ENCODE results near the gene SERPINE2. TPM values are rescaled to one million over a fixed set of nuclear protein-coding genes. Genes with fewer than 3 reads are reported as not detected.

The SERPINE2 gene
- total and polyA plus RNA-seq, 7 donors, result 3.6 to 31.9 (median 8.6) TPM

- TF ChIP-seq CTCF (IDR thresholded peaks at IDR 0.05) (no peak), POLR2AphosphoS5 (IDR thresholded peaks at IDR 0.05) (no peak), POLR2A (IDR thresholded peaks at IDR 0.05) (no peak), EP300 (IDR thresholded peaks at IDR 0.05) (no peak)
- Histone ChIP-seq H3K36me3 (no peaks in the 10 kb centered on the region), H3K9me3 (no peaks in the 10 kb centered on the region), H3K4me1 (peaks cover 0 to 20% (median 16%) of the 10 kb centered on the region in 4 donors), H3K4me3 (peak overlapping the region in 3 of 4 donors; percentile 51 to 59 (median 58)), H3K27ac (peak overlapping the region in 1 of 4 donors; percentile 48), H3K27me3 (peaks cover 4 to 64% (median 28%) of the 10 kb centered on the region in 3 donors)
- 5 to 8% methylated on average over 21 of the region's 21 CpGs for WGBS, 2 donors
- DNase-seq, result no peak
- intact Hi-C loops (cut with DNase I), result no loop called here
These were observed 819 bp upstream of the SERPINE2 start for GRCh38 chr2:224039770-224040440.

- Histone ChIP-seq H3K36me3 (no peaks in the 10 kb centered on the region), H3K27me3 (peaks cover 4 to 65% (median 28%) of the 10 kb centered on the region in 3 donors), H3K9me3 (no peaks in the 10 kb centered on the region), H3K4me3 (peak overlapping the region; percentile 16 to 59 (median 54)), H3K27ac (peak overlapping the region; percentile 31 to 42 (median 41)), H3K4me1 (peaks cover 0 to 20% (median 16%) of the 10 kb centered on the region in 4 donors)
- no peak for TF ChIP-seq EP300 (IDR thresholded peaks at IDR 0.05)
- no peak for TF ChIP-seq POLR2A (IDR thresholded peaks at IDR 0.05)
- no peak for TF ChIP-seq POLR2AphosphoS5 (IDR thresholded peaks at IDR 0.05)
- no peak for TF ChIP-seq CTCF (IDR thresholded peaks at IDR 0.05)
- DNase-seq, result no peak
- 0 to 1% methylated on average over 35 of the region's 35 CpGs for WGBS, 2 donors
- intact Hi-C loops (cut with DNase I), result no loop called here
These were observed 331 bp downstream of the SERPINE2 start for GRCh38 chr2:224038830-224039079.

GRCh38 chr2:224038049-224038829, 847 bp downstream of the SERPINE2 start:
- H3K9me3 ChIP-seq, result no peaks in the 10 kb centered on the region
- peaks cover 0 to 20% (median 16%) of the 10 kb centered on the region in 4 donors for H3K4me1 ChIP-seq
- peaks cover 4 to 65% (median 28%) of the 10 kb centered on the region in 3 donors for H3K27me3 ChIP-seq
- intact Hi-C loops (cut with DNase I), result no loop called here
- no peaks in the 10 kb centered on the region for H3K36me3 ChIP-seq
- TF ChIP-seq POLR2A (IDR thresholded peaks at IDR 0.05) (no peak), EP300 (IDR thresholded peaks at IDR 0.05) (no peak), CTCF (IDR thresholded peaks at IDR 0.05) (no peak), POLR2AphosphoS5 (IDR thresholded peaks at IDR 0.05) (no peak)
- H3K4me3 ChIP-seq, result peak overlapping the region; percentile 16 to 59 (median 54)
- WGBS, 2 donors, result 1 to 2% methylated on average over 36 of the region's 36 CpGs
- peak overlapping the region; percentile 31 to 42 (median 41) for H3K27ac ChIP-seq
- DNase-seq, result no peak

GRCh38 chr2:224036731-224037361, 2.2 kb downstream of the SERPINE2 start:
- WGBS, 2 donors, result 80 to 90% methylated on average over 6 of the region's 6 CpGs

More at GRCh38 chr2:224036731-224037361, 2.2 kb downstream of the SERPINE2 start:
- no peaks in the 10 kb centered on the region for H3K9me3 ChIP-seq
- peaks cover 0 to 20% (median 16%) of the 10 kb centered on the region in 4 donors for H3K4me1 ChIP-seq
- H3K27ac ChIP-seq, result no peak overlapping the region
- peaks cover 4 to 60% (median 28%) of the 10 kb centered on the region in 3 donors for H3K27me3 ChIP-seq
- no peak for DNase-seq
- H3K36me3 ChIP-seq, result no peaks in the 10 kb centered on the region
- H3K4me3 ChIP-seq, result no peak overlapping the region
- no peak for TF ChIP-seq CTCF (IDR thresholded peaks at IDR 0.05)
- TF ChIP-seq POLR2AphosphoS5 (IDR thresholded peaks at IDR 0.05), result no peak
- TF ChIP-seq EP300 (IDR thresholded peaks at IDR 0.05), result no peak
- TF ChIP-seq POLR2A (IDR thresholded peaks at IDR 0.05), result no peak
- intact Hi-C loops (cut with DNase I), result no loop called here

All from sigmoid colon (tissue), 7 donors.